WI38 (cell line): ENCODE results near the gene RBFOX2.

ENCODE experiments used
- H3K4me3 ChIP-seq: 2 replicates; pipeline ENCODE4 v1.5.1; 2011; ENCODE audit warnings: low read depth, mild to moderate bottlenecking, control low read depth, low read length
- TF ChIP-seq, protein P1 (sequence below): IDR thresholded peaks from 2 replicates; pipeline ENCODE4 v1.5.1; 2012; ENCODE audit warnings: low read depth, mild to moderate bottlenecking, control low read depth, low read length

The RBFOX2 gene

GRCh38 chr22:35972559-35972958 is 56.1 kb downstream of the RBFOX2 start:
- no peak overlapping the region for H3K4me3 ChIP-seq
- TF ChIP-seq, protein P1, sequence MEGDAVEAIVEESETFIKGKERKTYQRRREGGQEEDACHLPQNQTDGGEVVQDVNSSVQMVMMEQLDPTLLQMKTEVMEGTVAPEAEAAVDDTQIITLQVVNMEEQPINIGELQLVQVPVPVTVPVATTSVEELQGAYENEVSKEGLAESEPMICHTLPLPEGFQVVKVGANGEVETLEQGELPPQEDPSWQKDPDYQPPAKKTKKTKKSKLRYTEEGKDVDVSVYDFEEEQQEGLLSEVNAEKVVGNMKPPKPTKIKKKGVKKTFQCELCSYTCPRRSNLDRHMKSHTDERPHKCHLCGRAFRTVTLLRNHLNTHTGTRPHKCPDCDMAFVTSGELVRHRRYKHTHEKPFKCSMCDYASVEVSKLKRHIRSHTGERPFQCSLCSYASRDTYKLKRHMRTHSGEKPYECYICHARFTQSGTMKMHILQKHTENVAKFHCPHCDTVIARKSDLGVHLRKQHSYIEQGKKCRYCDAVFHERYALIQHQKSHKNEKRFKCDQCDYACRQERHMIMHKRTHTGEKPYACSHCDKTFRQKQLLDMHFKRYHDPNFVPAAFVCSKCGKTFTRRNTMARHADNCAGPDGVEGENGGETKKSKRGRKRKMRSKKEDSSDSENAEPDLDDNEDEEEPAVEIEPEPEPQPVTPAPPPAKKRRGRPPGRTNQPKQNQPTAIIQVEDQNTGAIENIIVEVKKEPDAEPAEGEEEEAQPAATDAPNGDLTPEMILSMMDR = no peak

DNA sequence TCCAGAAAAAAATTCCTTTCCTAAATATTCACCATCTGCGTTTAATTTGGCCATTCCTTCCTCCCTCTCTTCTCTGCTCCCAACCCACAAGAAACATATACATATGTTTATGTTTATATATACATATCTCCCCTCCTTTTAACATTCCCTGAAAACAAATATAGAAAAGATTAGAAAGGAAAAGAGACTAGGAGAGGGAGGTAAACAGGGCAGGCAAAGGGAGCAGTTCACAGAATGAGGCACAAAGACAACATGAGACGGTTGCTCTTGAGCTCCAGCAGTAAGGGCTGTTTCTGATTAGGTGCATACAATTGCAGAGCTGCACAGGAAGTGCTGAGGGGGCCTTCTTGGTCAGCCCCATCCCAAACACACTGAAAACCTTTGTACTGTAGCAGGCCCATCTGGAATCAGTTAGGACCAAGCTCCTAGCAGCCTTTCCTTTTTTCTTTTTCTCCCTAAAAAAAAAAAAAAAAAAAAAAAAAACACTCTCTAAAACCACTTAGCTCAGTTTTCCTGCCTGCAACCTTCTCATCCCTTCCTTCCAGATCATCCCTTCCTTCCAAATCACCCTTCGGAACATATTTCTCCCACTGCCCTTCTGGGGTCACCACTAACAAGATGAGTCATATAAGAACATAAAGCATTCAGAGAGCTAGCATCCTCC is 57.0 kb downstream of the RBFOX2 start:
- TF ChIP-seq, protein P1 = no peak
- H3K4me3 ChIP-seq = peak overlapping the region; percentile 21; the same call in 1 of the 2 replicates

DNA sequence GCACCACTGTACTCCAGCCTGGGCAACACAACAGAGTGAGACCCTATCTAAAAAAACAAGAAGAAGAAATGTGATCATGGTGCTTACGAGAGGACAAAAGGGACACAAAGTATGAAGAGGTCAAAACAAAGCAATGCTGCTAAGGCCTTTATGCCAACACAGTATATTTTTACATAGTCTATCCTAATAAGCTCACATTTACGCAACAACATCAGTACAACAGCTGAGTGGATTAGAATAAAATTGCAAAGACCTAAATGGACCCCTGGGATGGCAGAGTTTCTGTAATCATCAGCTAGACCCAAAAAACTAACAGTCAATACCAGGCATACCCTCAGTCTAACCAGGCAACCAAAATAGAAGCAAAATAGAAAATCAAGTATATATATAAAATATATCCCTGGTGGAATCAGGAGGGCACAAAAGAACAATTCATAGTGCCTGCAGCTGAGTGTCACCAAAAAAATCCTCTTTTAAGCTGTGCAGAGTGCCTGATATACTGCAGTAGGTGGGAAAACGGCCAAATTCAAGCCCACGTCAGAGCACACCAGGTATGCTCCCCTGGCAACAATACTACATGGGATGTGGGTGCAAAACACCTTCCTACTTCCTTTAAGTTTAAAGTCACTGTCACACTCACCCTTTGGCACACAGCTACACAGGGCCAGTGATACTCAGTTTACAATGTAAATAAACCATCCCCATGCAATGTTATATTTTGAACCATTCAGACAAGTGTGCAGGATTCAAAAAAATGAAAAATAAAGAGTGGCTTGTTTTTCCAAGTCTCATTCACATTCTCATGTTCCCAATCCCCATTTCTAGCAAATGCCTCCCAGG is 57.8 kb downstream of the RBFOX2 start:
- TF ChIP-seq, protein P1 = no peak
- H3K4me3 ChIP-seq = no peak overlapping the region

- TF ChIP-seq, protein P1 = no peak
Observed at GRCh38 chr22:35967046-35967397, 61.6 kb downstream of the RBFOX2 start.

GRCh38 chr22:35966314-35967045 is 62.1 kb downstream of the RBFOX2 start:
- no peak overlapping the region for H3K4me3 ChIP-seq
- TF ChIP-seq, protein P1 = no peak

More at GRCh38 chr22:35967046-35967397, 61.6 kb downstream of the RBFOX2 start:
- no peak overlapping the region for H3K4me3 ChIP-seq

- H3K4me3 ChIP-seq = no peak overlapping the region
- TF ChIP-seq, protein P1 = no peak
Observed at GRCh38 chr22:35963237-35963810, 65.3 kb downstream of the RBFOX2 start.
